GM11168 (cell line): ENCODE measurements around the gene TMLHE.
"Not testable (repeated sequence)": the region's sequence is repeated elsewhere in the genome, so short reads cannot be mapped to it uniquely, and the experiment has no call there.

Experiments used
- in situ Hi-C: fragments of 300-500 bp; cut with MboI; formaldehyde crosslinking; loops from one replicate; pipeline ENCODE4 v1.12.0; 2022; ENCODE audit warnings: low sequenced_read_pairs; ENCODE audit not compliant: unreplicated experiment

The TMLHE gene

DNA sequence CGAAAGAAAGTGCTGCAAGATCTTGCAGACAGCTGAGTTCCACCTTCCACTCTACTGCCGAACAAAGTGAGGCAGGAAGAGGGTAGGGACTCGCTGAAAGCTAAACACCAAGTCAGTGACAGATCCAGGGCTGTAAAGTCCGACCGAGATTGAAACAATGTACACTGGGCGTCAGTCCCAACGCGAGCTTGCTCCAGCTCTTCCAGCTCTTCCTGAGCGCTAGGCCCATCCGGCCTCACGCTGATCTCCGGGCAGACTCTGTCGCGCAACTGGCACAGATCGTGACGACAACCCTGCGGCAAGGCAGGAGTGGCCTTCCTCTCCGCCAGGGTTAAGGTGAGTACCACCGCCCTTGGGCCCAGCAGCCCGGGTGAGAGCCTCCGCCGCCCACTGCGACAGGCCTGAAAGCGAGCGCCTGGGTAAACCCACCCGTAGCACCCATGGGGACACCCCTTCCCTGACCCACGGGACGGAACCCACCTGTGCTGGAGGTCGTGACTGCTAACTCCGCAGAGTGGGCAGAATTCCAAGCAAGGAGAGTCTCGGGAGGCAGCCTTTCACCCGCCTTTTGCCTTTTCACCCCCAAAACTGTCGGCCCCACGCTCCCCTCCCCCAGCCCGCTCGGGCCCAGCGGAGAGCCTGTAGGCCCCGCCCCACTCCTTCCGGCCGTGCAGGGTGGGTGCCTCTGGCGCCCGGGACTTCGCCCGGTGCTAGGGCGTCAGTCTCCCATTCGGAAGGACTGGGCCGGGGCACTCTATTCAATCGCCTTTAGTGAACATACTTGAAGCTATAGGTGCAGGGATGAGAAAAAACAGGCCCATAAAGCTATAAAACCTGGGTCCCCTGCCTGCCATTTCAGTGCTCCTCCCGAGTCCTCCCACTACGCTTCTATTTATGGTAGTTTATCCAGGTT lies at the start of gene TMLHE, which contains the start of gene SPRY3:
Gene TMLHE, minus strand, starts transcription at position 641 of the 913 bp plus-strand sequence. CDS start 67,676 bp downstream, outside the sequence.
Gene SPRY3, plus strand, starts transcription at position 275 of the 913 bp plus-strand sequence.
- in situ Hi-C loops = no loop called here

DNA sequence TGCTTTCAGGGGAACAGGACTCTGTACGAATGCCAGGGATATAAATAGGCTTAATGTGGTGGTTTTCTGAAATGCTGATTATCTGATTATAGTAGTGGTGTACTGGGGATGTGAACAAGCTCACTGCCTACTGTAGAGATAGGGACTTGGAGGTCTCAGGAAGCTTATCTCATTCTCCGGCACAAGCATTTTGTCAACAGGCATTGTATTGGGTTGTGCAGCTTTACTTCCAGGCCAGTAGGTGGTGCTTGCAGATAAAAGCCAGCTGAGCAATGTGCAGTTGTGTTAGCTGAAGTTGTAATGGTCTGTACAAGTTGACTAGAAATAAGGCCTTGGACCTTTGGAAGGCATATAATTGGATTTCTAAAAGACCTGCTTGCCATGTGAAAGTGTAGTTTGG lies 49.5 kb upstream of the TMLHE start:
- in situ Hi-C loops = no loop called here

DNA sequence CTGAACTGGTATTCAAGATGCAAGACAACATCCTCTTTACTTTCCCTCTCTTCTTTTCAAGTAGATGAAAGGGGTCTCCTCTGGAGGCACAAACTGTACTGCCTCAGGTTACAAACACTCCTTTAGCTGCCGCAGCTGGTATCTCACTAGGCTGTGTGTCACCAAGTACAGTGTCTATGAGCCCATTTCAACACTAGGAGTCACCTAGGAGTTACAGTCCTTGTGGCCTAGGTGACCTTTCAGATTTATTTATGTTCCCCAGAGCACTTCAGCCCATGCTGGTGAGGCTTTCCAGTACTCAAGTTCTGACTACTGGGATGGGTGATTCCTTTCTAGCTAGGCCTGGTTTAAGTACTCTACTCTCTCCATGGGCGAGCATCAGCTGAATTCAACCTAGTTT lies 32.4 kb upstream of the TMLHE start:
- in situ Hi-C loops = no loop called here

DNA sequence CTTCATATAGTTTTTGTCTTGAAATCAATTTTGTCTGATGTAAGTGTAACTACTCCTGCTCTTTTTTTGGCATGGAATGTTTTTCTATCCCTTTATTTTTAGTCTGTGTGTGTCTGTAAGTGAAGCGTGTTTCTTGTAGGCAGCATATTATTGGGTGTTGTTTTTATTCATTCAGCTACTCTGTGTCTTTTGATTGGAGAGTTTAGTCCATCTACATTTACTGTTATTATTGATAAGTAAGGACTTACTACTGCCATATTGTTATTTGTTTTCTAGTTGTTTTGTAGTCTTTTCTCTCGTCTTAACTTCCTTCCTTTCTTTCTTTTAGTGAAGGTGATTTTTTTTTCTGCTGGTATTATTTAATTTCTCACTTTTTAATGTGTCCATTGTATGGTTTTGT lies 30.5 kb upstream of the TMLHE start:
- in situ Hi-C loops = no loop called here

DNA sequence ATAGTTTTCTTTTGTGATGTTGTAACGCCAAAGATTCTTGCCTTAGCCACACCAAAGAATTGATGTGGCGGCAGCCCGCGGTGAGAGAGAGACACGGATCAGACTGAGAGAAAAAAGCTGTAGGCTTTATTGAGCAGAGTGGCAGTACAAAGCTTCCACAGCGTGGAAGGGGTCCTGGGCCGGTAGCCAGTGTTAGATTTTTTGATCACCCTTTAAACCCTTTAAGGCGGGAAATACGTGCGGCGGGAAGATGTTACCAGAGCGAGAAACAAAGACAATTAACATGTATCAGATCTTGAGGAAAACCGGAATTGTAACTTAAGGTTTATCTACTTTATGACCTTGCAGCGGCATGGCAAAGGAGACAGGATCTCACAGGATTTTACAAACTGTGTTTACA lies 28.6 kb upstream of the TMLHE start:
- in situ Hi-C loops = not testable (repeated sequence)

DNA sequence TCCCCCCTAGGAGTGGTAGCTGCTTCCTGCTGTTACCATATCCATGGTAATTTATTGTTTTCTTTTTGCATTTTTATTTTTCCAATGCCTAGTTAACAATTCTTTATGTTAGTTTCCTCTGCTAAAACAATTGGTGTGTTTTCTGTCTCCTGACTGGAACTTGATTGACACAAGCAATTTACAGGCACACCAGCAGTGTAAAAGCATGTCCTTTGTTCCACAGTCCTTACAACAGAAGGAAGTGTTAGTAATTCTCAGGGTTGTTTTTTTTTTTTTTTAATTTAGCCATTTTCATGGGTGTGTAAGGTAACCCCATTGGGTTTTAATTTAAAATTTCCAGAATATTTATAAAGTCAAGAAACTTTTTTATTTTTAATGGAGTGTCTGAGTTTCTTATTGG lies 25.0 kb upstream of the TMLHE start:
- in situ Hi-C loops = no loop called here

- in situ Hi-C loops = not testable (repeated sequence)
Observed at GRCh38 chrX:155635019-155635418, 22.3 kb upstream of the TMLHE start.

- in situ Hi-C loops = no loop called here
Observed at GRCh38 chrX:155632431-155633100, 19.8 kb upstream of the TMLHE start.

DNA sequence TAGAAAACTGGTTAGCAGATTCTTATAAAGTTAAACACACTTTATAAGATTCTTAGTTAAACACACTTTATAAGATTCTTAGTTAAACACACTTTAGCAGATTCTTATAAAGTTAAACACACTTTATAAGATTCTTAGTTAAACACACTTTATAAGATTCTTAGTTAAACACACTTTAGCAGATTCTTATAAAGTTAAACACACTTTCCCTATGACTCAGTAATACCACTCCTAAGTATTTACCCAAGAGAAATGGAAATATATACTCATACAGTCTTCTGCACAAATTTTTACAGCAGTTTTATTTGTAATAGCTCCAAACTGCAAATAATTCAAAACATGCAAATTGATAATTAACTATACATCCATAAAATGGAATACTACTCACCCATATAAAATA lies 7.4 kb upstream of the TMLHE start:
- in situ Hi-C loops = not testable (repeated sequence)

GRCh38 chrX:155615938-155616337 lies 3.2 kb upstream of the TMLHE start:
- in situ Hi-C loops = no loop called here

- in situ Hi-C loops = no loop called here
Observed at GRCh38 chrX:155613927-155614559, 1.3 kb upstream of the TMLHE start.

DNA sequence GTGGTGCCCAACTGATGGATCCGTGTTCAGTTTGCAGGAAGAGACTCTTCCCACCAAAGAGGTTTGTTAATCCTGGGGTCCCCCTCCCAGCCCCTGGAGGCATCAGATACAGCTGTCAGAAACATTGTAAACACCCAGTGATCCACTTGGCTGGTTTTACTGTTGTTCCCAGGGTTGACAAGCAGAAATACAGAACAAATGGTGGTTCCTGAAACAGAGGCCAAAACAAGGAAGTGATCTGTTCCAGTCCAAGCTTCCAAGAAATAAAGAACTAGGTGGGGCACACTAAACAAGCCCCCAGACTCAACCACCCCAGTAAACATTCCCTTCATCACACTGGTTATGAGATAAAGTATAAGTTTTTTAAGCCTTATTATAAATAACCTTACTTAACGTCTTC lies 1.4 kb downstream of the TMLHE start:
- in situ Hi-C loops = no loop called here

GRCh38 chrX:155592981-155593380 lies 19.8 kb downstream of the TMLHE start:
- in situ Hi-C loops = no loop called here

DNA sequence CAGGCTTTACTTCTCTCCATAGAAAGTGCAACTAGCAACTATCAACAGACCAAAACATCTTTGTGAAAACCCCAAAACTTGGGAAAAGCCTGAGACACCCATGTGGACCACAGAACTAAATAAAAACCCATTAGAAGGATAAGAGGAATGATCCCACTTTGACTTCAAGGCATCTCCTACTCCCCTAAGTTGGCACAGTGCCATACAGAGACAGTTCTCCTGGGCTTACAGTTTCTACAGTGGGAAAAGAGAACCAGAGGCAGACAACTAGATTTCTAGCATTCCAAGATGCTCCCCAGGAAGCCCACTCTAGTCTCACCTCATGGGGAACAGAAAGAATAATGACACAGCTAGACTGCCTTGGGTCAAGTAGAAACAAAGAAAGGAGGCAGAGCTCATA lies 20.4 kb downstream of the TMLHE start:
- in situ Hi-C loops = no loop called here

DNA sequence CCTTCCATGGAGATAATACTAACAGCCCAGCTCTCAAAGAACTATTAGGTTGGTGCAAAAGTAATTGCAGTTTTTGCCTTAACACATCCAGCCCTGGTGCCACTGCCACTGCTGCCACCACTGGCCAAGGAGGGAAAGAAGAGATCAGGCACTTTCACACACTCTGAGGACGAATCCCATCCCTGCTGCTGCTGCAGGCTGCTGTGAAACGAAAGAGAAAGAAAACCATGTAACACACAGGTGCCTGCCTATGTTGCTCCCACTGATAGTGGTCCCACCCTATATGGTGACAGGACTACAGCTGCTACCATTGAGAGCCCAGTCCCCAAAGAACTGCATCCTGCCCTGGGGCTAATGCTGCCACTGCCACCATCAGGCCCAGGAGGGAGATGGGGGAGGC lies 35.1 kb downstream of the TMLHE start:
- in situ Hi-C loops = no loop called here

DNA sequence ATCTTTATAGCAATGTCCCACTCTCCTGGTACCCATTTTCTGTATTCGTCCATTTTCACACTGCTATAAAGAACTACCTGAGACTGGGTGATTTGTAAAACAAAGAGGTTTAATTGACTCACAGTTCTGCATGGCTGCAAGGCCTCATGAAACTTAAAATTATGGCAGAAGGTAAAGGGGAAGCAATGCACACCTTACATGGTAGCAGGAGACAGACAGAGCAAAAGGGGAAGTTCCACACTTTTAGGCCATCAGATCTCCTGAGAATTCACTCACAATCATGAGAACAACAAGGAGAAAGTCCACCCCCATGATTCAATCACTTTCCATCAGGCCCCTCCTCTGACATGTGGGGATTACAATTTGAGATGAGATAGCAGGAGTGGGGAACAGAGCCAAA lies 49.7 kb downstream of the TMLHE start:
- in situ Hi-C loops = no loop called here

DNA sequence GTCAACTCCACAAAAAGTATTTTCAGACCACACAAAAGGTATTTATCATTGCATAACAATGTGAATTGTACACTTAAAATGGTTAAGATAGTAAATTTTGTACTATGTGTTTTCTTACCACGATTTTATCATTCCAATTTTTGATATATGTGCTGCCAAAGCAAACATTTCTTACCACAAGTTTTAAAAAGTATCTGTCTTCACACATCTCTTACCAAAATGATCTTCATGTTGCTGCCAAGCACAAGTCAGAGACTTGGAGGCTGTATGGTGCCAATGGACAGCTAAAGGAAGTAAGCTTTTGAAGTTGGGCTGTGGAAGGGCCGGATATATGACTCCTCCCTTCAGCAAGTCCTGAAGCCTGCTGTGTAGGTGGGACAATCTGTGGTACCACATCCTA lies 67.9 kb downstream of the TMLHE start:
- in situ Hi-C loops = no loop called here

GRCh38 chrX:155535866-155536265 lies 76.9 kb downstream of the TMLHE start:
- in situ Hi-C loops = no loop called here

GRCh38 chrX:155534800-155535199 lies 78.0 kb downstream of the TMLHE start:
- in situ Hi-C loops = no loop called here

DNA sequence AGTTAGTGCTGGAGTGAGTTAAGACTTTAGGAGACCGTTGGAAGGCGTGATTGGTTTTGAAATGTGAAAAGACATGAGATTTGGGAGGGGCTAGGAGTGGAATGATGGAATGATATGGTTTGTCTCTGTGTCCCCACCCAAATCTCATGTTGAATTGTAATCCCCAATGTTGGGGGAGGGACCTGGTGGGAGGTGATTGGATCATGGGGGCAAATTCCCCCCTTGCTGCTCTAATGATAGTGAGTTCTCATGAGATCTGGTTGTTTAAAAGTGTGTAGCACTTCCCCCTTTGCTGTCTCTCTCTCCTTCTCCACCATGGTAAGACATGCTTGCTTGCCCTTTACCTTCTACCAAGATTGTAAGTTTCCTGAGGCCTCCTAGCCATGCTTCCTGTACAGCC lies 85.7 kb downstream of the TMLHE start:
- in situ Hi-C loops = not testable (repeated sequence)

GRCh38 chrX:155514225-155514624 lies 98.5 kb downstream of the TMLHE start:
- in situ Hi-C loops = no loop called here
